Endodermal cell (in vitro differentiated cells): ENCODE data around the gene ZMIZ1. TPM values are rescaled to one million over a fixed set of nuclear protein-coding genes. Genes with fewer than 3 reads are reported as not detected.
"Not testable (repeated sequence)": the region's sequence is repeated elsewhere in the genome, so short reads cannot be mapped to it uniquely, and the experiment has no call there.

Experiments
- DNase-seq: peaks from one replicate; pipeline ENCODE4 v3.0.0-alpha.2; 2017
- H3K27ac ChIP-seq: 2 replicates; pipeline ENCODE4 v1.5.1; 2013; ENCODE audit warnings: mild to moderate bottlenecking, low read depth, low read length, moderate library complexity
- H3K27me3 ChIP-seq: 2 replicates; pipeline ENCODE4 v1.6.1; 2013; ENCODE audit warnings: mild to moderate bottlenecking, low read length, moderate library complexity; ENCODE audit not compliant: insufficient read depth, control insufficient read depth, poor library complexity, severe bottlenecking
- H3K36me3 ChIP-seq: 2 replicates; pipeline ENCODE4 v1.7.0; 2013; ENCODE audit warnings: mild to moderate bottlenecking, low read length, moderate library complexity; ENCODE audit not compliant: control insufficient read depth, insufficient read depth
- H3K4me1 ChIP-seq: one replicate; pipeline ENCODE4 v1.7.0; 2013; ENCODE audit warnings: low read length; ENCODE audit not compliant: control insufficient read depth, insufficient read depth
- H3K4me3 ChIP-seq: 2 replicates; pipeline ENCODE4 v1.5.1; 2013; ENCODE audit warnings: mild to moderate bottlenecking, low read length, moderate library complexity
- H3K9ac ChIP-seq: 2 replicates; pipeline ENCODE4 v1.6.1; 2013; ENCODE audit warnings: mild to moderate bottlenecking, low read length, moderate library complexity; ENCODE audit not compliant: poor library complexity, severe bottlenecking; ENCODE audit errors: extremely low read depth
- H3K9me3 ChIP-seq: 2 replicates; pipeline ENCODE4 v1.6.1; 2013; ENCODE audit warnings: mild to moderate bottlenecking, low read length, moderate library complexity; ENCODE audit not compliant: control insufficient read depth
- H3K27ac Mint-ChIP-seq: 2 replicates; pipeline ENCODE4 v1.8.0; 2020; ENCODE audit warnings: mixed read lengths
- H3K27me3 Mint-ChIP-seq: 2 replicates; pipeline ENCODE4 v1.8.0; 2021; ENCODE audit warnings: mild to moderate bottlenecking, mixed read lengths; ENCODE audit not compliant: insufficient read depth
- H3K36me3 Mint-ChIP-seq: 2 replicates; pipeline ENCODE4 v1.8.0; 2020; ENCODE audit warnings: low read depth, mixed read lengths
- H3K4me1 Mint-ChIP-seq: 2 replicates; pipeline ENCODE4 v1.8.0; 2020; ENCODE audit warnings: mixed read lengths
- H3K4me3 Mint-ChIP-seq: 2 replicates; pipeline ENCODE4 v1.8.0; 2020; ENCODE audit warnings: mild to moderate bottlenecking, moderate library complexity, mixed read lengths
- H3K9me3 Mint-ChIP-seq: 2 replicates; pipeline ENCODE4 v1.8.0; 2020; ENCODE audit warnings: mild to moderate bottlenecking, mixed read lengths
- CTCF ChIP-seq: fragments of 200-600 bp; sonication (generic); conservative IDR thresholded peaks from 2 replicates; pipeline ENCODE4 v1.5.0; 2021; ENCODE audit warnings: antibody characterized with exemption, mild to moderate bottlenecking
- WGBS, 2 experiments: methylation state at CpG; one replicate each; pipeline versions ENCODE4 v1.1.5 to v1.1.7; 2013; ENCODE audit warnings: missing lambda C conversion rate in 2 of 2, mixed read lengths in 1 of 2; ENCODE audit not compliant: insufficient coverage in 1 of 2, insufficient read length in 1 of 2; 5-methylcytosine and 5-hydroxymethylcytosine counted together
- total RNA-seq, 2 donors: library from RNA; stranded (reverse); fragmentation: NEBNext Ultra II Directional in 1 of 2; extraction: Animal tissue kit (Norgen Biotek cat#: 25700) in 1 of 2; gene quantifications; 2 replicates in 1 of 2; 3 replicates in 1 of 2; pipeline ENCODE4 v1.2.1, GENCODE V29; 2021

Gene ZMIZ1
- total RNA-seq, 2 donors from 2014 or later: 65.3 to 67.5 TPM

GRCh38 chr10:79335470-79336235 is 266.9 kb downstream of the ZMIZ1 start:
- H3K9me3 ChIP-seq: no peaks in the 10 kb centered on the region
- H3K36me3 ChIP-seq: no peaks in the 10 kb centered on the region
- no peak overlapping the region for H3K4me3 ChIP-seq
- Mint-ChIP-seq H3K27ac (peak overlapping the region; percentile 14), H3K4me3 (no peak overlapping the region), H3K4me1 (peaks cover 17% of the 10 kb centered on the region), H3K27me3 (no peaks in the 10 kb centered on the region), H3K36me3 (peaks cover 3% of the 10 kb centered on the region), H3K9me3 (peaks cover 12% of the 10 kb centered on the region)
- no peak overlapping the region for H3K9ac ChIP-seq
- DNase-seq: no peak
- H3K4me1 ChIP-seq: peaks cover 8% of the 10 kb centered on the region
- no peak for TF ChIP-seq CTCF
- 83 to 84% methylated on average over 2 to 13 of the region's 13 CpGs for WGBS, 2 experiments
- H3K27ac ChIP-seq: no peak overlapping the region
- H3K27me3 ChIP-seq: no peaks in the 10 kb centered on the region

- H3K27ac Mint-ChIP-seq: peak overlapping the region; percentile 36
Observed at GRCh38 chr10:79336276-79336675, 267.5 kb downstream of the ZMIZ1 start.

GRCh38 chr10:79336739-79337138 is 268.0 kb downstream of the ZMIZ1 start:
- peaks cover 3% of the 10 kb centered on the region for H3K36me3 Mint-ChIP-seq
- Histone ChIP-seq H3K27me3 (no peaks in the 10 kb centered on the region), H3K9me3 (no peaks in the 10 kb centered on the region), H3K27ac (no peak overlapping the region), H3K36me3 (no peaks in the 10 kb centered on the region), H3K9ac (no peak overlapping the region), H3K4me1 (peaks cover 8% of the 10 kb centered on the region), H3K4me3 (no peak overlapping the region)
- no peak overlapping the region for H3K4me3 Mint-ChIP-seq
- H3K4me1 Mint-ChIP-seq: peaks cover 17% of the 10 kb centered on the region
- no peak overlapping the region for H3K27ac Mint-ChIP-seq
- TF ChIP-seq CTCF: no peak
- peaks cover 11% of the 10 kb centered on the region for H3K9me3 Mint-ChIP-seq
- peak; percentile 80 for DNase-seq
- 58 to 61% methylated on average over 6 to 7 of the region's 7 CpGs for WGBS, 2 experiments
- no peaks in the 10 kb centered on the region for H3K27me3 Mint-ChIP-seq

More at GRCh38 chr10:79336276-79336675, 267.5 kb downstream of the ZMIZ1 start:
- Histone ChIP-seq H3K36me3 (no peaks in the 10 kb centered on the region), H3K4me1 (peaks cover 8% of the 10 kb centered on the region), H3K4me3 (no peak overlapping the region), H3K9ac (no peak overlapping the region), H3K27ac (no peak overlapping the region), H3K9me3 (no peaks in the 10 kb centered on the region), H3K27me3 (no peaks in the 10 kb centered on the region)
- Mint-ChIP-seq H3K27me3 (no peaks in the 10 kb centered on the region), H3K4me3 (no peak overlapping the region), H3K36me3 (peaks cover 3% of the 10 kb centered on the region), H3K4me1 (peaks cover 17% of the 10 kb centered on the region), H3K9me3 (peaks cover 12% of the 10 kb centered on the region)
- WGBS, 2 experiments: 87% methylated on average over 2 to 3 of the region's 3 CpGs
- DNase-seq: no peak
- TF ChIP-seq CTCF: no peak

- not testable (repeated sequence) for H3K27ac ChIP-seq, H3K9me3 ChIP-seq, H3K4me3 Mint-ChIP-seq, H3K27me3 ChIP-seq, H3K9me3 Mint-ChIP-seq, H3K36me3 ChIP-seq, H3K9ac ChIP-seq, DNase-seq, H3K27me3 Mint-ChIP-seq, H3K4me1 ChIP-seq, H3K36me3 Mint-ChIP-seq, H3K27ac Mint-ChIP-seq, H3K4me3 ChIP-seq
- WGBS, 2 experiments: 75 to 95% methylated on average over 1 to 4 of the region's 11 CpGs
- peaks cover 17% of the 10 kb centered on the region for H3K4me1 Mint-ChIP-seq
Observed at GRCh38 chr10:79337783-79338469, 269.2 kb downstream of the ZMIZ1 start.
